ENCODE results near the gene ARL10.

ARL10 gene

GRCh38 chr5:176365351-176366231 is at the start of gene ARL10:
TSS of gene ARL10 (plus strand) at chr5:176365487. CDS start at chr5:176365564, 77 bp downstream.
- peak in 1 of 2 donors; percentile 56 for DNase-seq (ENCODE audit: low read depth in 1 of 2, low spot score in 1 of 2)

GRCh38 chr5:176317534-176318374 is 47.5 kb upstream of the ARL10 start:
- DNase-seq (ENCODE audit: low read depth in 1 of 2, low spot score in 1 of 2), result no peak

- no peak for DNase-seq (ENCODE audit: low read depth in 1 of 2, low spot score in 1 of 2)
These were observed 45.3 kb upstream of the ARL10 start for GRCh38 chr5:176319827-176320554.

- no peak for DNase-seq (ENCODE audit: low read depth in 1 of 2, low spot score in 1 of 2)
These were observed 44.7 kb upstream of the ARL10 start for GRCh38 chr5:176320577-176320976.

GRCh38 chr5:176334031-176334770 is 31.1 kb upstream of the ARL10 start:
- DNase-seq (ENCODE audit: low read depth in 1 of 2, low spot score in 1 of 2), result no peak

GRCh38 chr5:176337913-176338312 is 27.4 kb upstream of the ARL10 start:
- no peak for DNase-seq (ENCODE audit: low read depth in 1 of 2, low spot score in 1 of 2)

- no peak for DNase-seq (ENCODE audit: low read depth in 1 of 2, low spot score in 1 of 2)
These were observed 26.0 kb upstream of the ARL10 start for GRCh38 chr5:176339304-176339703.

- DNase-seq (ENCODE audit: low read depth in 1 of 2, low spot score in 1 of 2), result no peak
These were observed 23.7 kb upstream of the ARL10 start for GRCh38 chr5:176341325-176342157.

GRCh38 chr5:176342158-176342483 is 23.2 kb upstream of the ARL10 start:
- no peak for DNase-seq (ENCODE audit: low read depth in 1 of 2, low spot score in 1 of 2)

GRCh38 chr5:176342766-176343458 is 22.4 kb upstream of the ARL10 start:
- no peak for DNase-seq (ENCODE audit: low read depth in 1 of 2, low spot score in 1 of 2)

- no peak for DNase-seq (ENCODE audit: low read depth in 1 of 2, low spot score in 1 of 2)
These were observed 14.9 kb upstream of the ARL10 start for GRCh38 chr5:176350416-176350815.

- DNase-seq (ENCODE audit: low read depth in 1 of 2, low spot score in 1 of 2), result no peak
These were observed 13.0 kb upstream of the ARL10 start for GRCh38 chr5:176352116-176352878.

GRCh38 chr5:176353533-176353932 is 11.8 kb upstream of the ARL10 start:
- no peak for DNase-seq (ENCODE audit: low read depth in 1 of 2, low spot score in 1 of 2)

- no peak for DNase-seq (ENCODE audit: low read depth in 1 of 2, low spot score in 1 of 2)
These were observed 9.7 kb upstream of the ARL10 start for GRCh38 chr5:176355400-176356178.

GRCh38 chr5:176356179-176356566 is 9.1 kb upstream of the ARL10 start:
- DNase-seq (ENCODE audit: low read depth in 1 of 2, low spot score in 1 of 2), result no peak

GRCh38 chr5:176359658-176360057 is 5.6 kb upstream of the ARL10 start:
- no peak for DNase-seq (ENCODE audit: low read depth in 1 of 2, low spot score in 1 of 2)

GRCh38 chr5:176360894-176361436 is 4.3 kb upstream of the ARL10 start:
- DNase-seq (ENCODE audit: low read depth in 1 of 2, low spot score in 1 of 2), result no peak

Data from activated T-helper 1 cell treated with anti-CD3 and anti-CD28 coated beads, Interleukin-2, amount 50 U/mL, for 16 hours (primary cell).